ENCODE measurements around the gene SRPRA. TPM values are rescaled to one million over a fixed set of nuclear protein-coding genes. Genes with fewer than 3 reads are reported as not detected.
A peak's percentile ranks its signal among the peaks of the same experiment; 100 is the strongest.

The SRPRA gene
- total and polyA plus RNA-seq, 10 of the 15 experiments (the other 5 are each of a cell fraction or from before 2014, with no cell fraction given): 29.6 to 131 (median 92.8) TPM

DNA sequence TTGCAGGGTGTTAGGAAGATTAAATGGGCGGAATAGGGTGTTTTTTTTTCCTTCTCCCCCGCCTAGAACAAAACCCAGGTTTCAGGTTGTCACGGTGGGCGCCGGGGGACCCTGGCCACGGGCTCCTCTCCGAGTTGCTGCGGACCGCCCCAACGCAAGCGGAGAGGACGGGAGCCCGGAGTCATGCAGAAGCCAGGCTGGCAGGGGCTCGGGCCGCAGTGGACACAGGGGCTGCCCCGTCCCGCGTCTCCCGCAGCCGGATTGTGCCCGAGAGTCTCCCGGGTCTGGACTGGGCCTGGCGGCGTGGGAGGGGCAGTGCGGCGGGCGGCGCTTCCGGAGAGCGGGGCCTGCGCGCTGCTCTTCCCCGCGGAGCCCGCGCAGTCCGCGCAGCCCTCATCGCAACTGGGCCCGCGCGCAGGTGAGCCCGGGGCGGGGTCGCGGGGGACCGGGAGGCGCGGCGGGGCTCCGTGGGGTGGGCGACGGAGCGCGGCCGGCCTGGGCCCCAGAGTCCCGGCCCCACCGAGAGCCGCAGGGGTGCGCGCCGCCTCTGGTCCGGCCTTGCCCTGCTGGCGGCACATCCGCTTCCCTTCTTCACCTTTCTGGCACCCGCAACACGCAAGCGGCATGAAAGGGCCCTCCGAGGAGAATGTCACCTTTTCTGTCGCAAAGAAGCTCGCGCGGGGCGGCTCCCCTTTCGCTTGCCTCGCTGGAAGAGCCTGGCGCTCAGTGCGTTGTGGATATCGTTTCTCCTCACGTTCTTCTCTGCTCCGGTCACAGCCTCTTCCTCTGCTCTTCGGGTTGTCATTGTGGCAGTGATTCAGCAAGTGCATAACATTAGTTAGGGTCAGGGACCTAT lies 14.3 kb upstream of the SRPRA start, which contains the start of gene TIRAP (continued):
- TF ChIP-seq FOXK2 (IDR thresholded peaks at IDR 0.05): no peak
- no peak for TF ChIP-seq SREBF1 (IDR thresholded peaks at IDR 0.05; ENCODE audit: low read length)
- TF ChIP-seq ETV6 (conservative IDR thresholded peaks at IDR 0.05 in 1 of 2, IDR thresholded peaks at IDR 0.05 in 1 of 2; ENCODE audit: borderline replicate concordance in 1 of 2, low read depth in 1 of 2): no peak
- TF ChIP-seq DPF2 (IDR thresholded peaks at IDR 0.05): peak; percentile 80
- no peak for TF ChIP-seq NRF1 (conservative IDR thresholded peaks at IDR 0.05; ENCODE audit: low read depth, low read length)
- no peak for TF ChIP-seq TCF3 (IDR thresholded peaks at IDR 0.05; ENCODE audit: borderline replicate concordance, insufficient read depth, low read depth, low read length)
- TF ChIP-seq TAF1 (IDR thresholded peaks at IDR 0.05; ENCODE audit: borderline replicate concordance, low read depth, low read length): no peak; the same call in 1 of the 2 replicates
- TF ChIP-seq, protein P1, sequence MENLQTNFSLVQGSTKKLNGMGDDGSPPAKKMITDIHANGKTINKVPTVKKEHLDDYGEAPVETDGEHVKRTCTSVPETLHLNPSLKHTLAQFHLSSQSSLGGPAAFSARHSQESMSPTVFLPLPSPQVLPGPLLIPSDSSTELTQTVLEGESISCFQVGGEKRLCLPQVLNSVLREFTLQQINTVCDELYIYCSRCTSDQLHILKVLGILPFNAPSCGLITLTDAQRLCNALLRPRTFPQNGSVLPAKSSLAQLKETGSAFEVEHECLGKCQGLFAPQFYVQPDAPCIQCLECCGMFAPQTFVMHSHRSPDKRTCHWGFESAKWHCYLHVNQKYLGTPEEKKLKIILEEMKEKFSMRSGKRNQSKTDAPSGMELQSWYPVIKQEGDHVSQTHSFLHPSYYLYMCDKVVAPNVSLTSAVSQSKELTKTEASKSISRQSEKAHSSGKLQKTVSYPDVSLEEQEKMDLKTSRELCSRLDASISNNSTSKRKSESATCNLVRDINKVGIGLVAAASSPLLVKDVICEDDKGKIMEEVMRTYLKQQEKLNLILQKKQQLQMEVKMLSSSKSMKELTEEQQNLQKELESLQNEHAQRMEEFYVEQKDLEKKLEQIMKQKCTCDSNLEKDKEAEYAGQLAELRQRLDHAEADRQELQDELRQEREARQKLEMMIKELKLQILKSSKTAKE (IDR thresholded peaks at IDR 0.05; ENCODE audit: low read depth, poor library complexity, severe bottlenecking): no peak
- TF ChIP-seq, protein P2, sequence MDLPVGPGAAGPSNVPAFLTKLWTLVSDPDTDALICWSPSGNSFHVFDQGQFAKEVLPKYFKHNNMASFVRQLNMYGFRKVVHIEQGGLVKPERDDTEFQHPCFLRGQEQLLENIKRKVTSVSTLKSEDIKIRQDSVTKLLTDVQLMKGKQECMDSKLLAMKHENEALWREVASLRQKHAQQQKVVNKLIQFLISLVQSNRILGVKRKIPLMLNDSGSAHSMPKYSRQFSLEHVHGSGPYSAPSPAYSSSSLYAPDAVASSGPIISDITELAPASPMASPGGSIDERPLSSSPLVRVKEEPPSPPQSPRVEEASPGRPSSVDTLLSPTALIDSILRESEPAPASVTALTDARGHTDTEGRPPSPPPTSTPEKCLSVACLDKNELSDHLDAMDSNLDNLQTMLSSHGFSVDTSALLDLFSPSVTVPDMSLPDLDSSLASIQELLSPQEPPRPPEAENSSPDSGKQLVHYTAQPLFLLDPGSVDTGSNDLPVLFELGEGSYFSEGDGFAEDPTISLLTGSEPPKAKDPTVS (IDR thresholded peaks at IDR 0.05; ENCODE audit: low read depth, low read length): no peak
- TF ChIP-seq, protein P3, sequence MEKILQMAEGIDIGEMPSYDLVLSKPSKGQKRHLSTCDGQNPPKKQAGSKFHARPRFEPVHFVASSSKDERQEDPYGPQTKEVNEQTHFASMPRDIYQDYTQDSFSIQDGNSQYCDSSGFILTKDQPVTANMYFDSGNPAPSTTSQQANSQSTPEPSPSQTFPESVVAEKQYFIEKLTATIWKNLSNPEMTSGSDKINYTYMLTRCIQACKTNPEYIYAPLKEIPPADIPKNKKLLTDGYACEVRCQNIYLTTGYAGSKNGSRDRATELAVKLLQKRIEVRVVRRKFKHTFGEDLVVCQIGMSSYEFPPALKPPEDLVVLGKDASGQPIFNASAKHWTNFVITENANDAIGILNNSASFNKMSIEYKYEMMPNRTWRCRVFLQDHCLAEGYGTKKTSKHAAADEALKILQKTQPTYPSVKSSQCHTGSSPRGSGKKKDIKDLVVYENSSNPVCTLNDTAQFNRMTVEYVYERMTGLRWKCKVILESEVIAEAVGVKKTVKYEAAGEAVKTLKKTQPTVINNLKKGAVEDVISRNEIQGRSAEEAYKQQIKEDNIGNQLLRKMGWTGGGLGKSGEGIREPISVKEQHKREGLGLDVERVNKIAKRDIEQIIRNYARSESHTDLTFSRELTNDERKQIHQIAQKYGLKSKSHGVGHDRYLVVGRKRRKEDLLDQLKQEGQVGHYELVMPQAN (conservative IDR thresholded peaks at IDR 0.05): peak; percentile 66
- no peak; the same call in 1 of the 2 replicates for TF ChIP-seq RUNX3 (IDR thresholded peaks at IDR 0.05; ENCODE audit: low read length)
- TF ChIP-seq KAT2A (conservative IDR thresholded peaks at IDR 0.05; ENCODE audit: control insufficient read depth, low read depth, low read length): no peak
- no peak for TF ChIP-seq ATF7 (IDR thresholded peaks at IDR 0.05; ENCODE audit: low read depth)
- no peak for TF ChIP-seq CHD1 (IDR thresholded peaks at IDR 0.05; ENCODE audit: low read depth, low read length)
- TF ChIP-seq SUPT20H (IDR thresholded peaks at IDR 0.05; ENCODE audit: borderline replicate concordance, control insufficient read depth, low read depth, low read length): no peak
- TF ChIP-seq, protein P4, sequence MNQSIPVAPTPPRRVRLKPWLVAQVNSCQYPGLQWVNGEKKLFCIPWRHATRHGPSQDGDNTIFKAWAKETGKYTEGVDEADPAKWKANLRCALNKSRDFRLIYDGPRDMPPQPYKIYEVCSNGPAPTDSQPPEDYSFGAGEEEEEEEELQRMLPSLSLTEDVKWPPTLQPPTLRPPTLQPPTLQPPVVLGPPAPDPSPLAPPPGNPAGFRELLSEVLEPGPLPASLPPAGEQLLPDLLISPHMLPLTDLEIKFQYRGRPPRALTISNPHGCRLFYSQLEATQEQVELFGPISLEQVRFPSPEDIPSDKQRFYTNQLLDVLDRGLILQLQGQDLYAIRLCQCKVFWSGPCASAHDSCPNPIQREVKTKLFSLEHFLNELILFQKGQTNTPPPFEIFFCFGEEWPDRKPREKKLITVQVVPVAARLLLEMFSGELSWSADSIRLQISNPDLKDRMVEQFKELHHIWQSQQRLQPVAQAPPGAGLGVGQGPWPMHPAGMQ (IDR thresholded peaks at IDR 0.05; ENCODE audit: borderline replicate concordance): no peak
- no peak for TF ChIP-seq IKZF2 (IDR thresholded peaks at IDR 0.05)
- TF ChIP-seq RFX5 (IDR thresholded peaks at IDR 0.05; ENCODE audit: low read depth, low read length): no peak
- TF ChIP-seq RELA (IDR thresholded peaks at IDR 0.05; ENCODE audit: borderline replicate concordance, partially characterized antibody): no peak
- TF ChIP-seq BACH1 (IDR thresholded peaks at IDR 0.05; ENCODE audit: borderline replicate concordance): no peak; the same call in none of the 2 replicates
- TF ChIP-seq EZH2 (IDR thresholded peaks at IDR 0.05; ENCODE audit: borderline replicate concordance, control insufficient read depth, low read depth, low read length): no peak
- no peak for TF ChIP-seq PAX5 (IDR thresholded peaks at IDR 0.05; ENCODE audit: borderline replicate concordance, low read depth, low read length)

Measured in GM12878 (cell line).